Testis (tissue), 2 donors: ENCODE measurements around the gene CORIN.

ENCODE experiments used
- CTCF ChIP-seq, 3 experiments: fragments of 450-650 bp in 2 of 3; fragments of 200-600 bp in 1 of 3; sonication (generic) in 1 of 3; IDR thresholded peaks; one replicate each; pipeline ENCODE4 v1.5.1; 2016 to 2019; ENCODE audit warnings: antibody characterized with exemption in 3 of 3, mild to moderate bottlenecking in 2 of 3, moderate library complexity in 1 of 3
- POLR2A ChIP-seq: fragments of 450-650 bp; IDR thresholded peaks from one replicate; pipeline ENCODE4 v1.6.1; 2017; ENCODE audit warnings: antibody characterized with exemption, mild to moderate bottlenecking, moderate library complexity

DNA sequence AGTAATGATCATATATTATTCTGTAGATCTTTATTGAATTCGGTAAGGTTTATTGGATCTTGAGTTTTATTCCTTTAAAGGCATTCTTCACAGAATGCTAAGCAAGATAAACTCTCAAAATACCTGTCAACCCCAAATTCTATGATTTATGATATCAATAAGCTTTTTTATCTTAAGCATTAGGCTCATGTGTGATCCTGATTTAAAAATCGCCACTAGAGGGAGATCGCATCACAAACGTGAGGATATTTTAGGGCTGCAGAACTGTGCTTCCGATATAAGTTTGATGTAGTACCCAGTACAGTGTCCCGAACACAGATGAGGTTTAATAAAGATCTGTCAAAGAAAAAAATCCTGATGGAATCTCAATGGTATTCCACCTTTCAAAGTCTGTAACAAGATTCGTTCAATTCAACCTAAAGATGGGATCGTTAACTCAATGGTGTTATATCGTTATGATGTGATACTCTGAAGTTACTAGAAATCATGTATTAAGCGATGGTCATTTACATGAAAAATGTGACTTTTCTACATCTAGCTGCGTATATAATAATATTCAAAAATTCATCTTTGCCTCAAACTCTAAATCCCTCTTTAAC is 169.0 kb downstream of the CORIN start:
- TF ChIP-seq CTCF (IDR thresholded peaks at IDR 0.05) (peak; percentile 63 to 71 (median 65)), POLR2A (no peak)
